Lower lobe of right lung (tissue), 2 donors: ENCODE measurements around the gene SH3BP4. TPM values are rescaled to one million over a fixed set of nuclear protein-coding genes. Genes with fewer than 3 reads are reported as not detected.

Experiments used
- ATAC-seq, 2 donors: fragments of 200-7000 bp; cut with Tn5 transposase; one replicate each; pipeline ENCODE4 v1.9.1; 2020 to 2022; ENCODE audit warnings: mild to moderate bottlenecking in 2 of 2, moderate library complexity in 2 of 2
- DNase-seq: peaks from one replicate; pipeline ENCODE4 v3.0.0-alpha.2; 2020
- H3K27ac ChIP-seq: fragments of 200-600 bp; one replicate; pipeline ENCODE4 v1.8.0; 2022
- H3K27me3 ChIP-seq: fragments of 200-600 bp; one replicate; pipeline ENCODE4 v1.8.0; 2022; ENCODE audit warnings: low read depth
- H3K36me3 ChIP-seq: fragments of 200-600 bp; one replicate; pipeline ENCODE4 v1.8.0; 2022; ENCODE audit warnings: mild to moderate bottlenecking
- H3K4me1 ChIP-seq: fragments of 200-600 bp; one replicate; pipeline ENCODE4 v1.8.0; 2022
- H3K4me3 ChIP-seq: fragments of 200-600 bp; one replicate; pipeline ENCODE4 v1.8.0; 2022; ENCODE audit warnings: mild to moderate bottlenecking
- H3K9me3 ChIP-seq: fragments of 200-600 bp; one replicate; pipeline ENCODE4 v1.8.0; 2022
- CTCF ChIP-seq: fragments of 200-600 bp; IDR thresholded peaks from one replicate; pipeline ENCODE4 v1.8.0; 2022; ENCODE audit warnings: antibody characterized with exemption, mild to moderate bottlenecking
- intact Hi-C: fragments of 100-400 bp; cut with DNase I; formaldehyde crosslinking; loops from one replicate; pipeline ENCODE4 v1.11.0; 2022
- total RNA-seq: library from RNA; stranded (reverse); fragmentation: NEBNext Ultra II Directional; extraction: Animal tissue kit (Norgen Biotek cat#: 25700); gene quantifications from one replicate; pipeline ENCODE4 v1.2.1, GENCODE V29; 2021
- donor health status: DM: no; HTN: yes; CAD: no; lungs with severe emphysema.

SH3BP4 gene
- total RNA-seq, 1 donor from 2014 or later: 36.8 TPM

GRCh38 chr2:234955091-234955591, 3.3 kb downstream of the SH3BP4 start:
- Histone ChIP-seq H3K4me3 (peak overlapping the region; percentile 74), H3K27ac (peak overlapping the region; percentile 83), H3K36me3 (no peaks in the 10 kb centered on the region), H3K4me1 (peaks cover 44% of the 10 kb centered on the region), H3K27me3 (peaks cover 6% of the 10 kb centered on the region), H3K9me3 (no peaks in the 10 kb centered on the region)
- DNase-seq (peak; percentile 24), ATAC-seq (no peak)
- TF ChIP-seq CTCF: no peak
- intact Hi-C loops: no loop called here

- ATAC-seq (no peak), DNase-seq (no peak)
- no peaks in the 10 kb centered on the region for H3K27me3 ChIP-seq
- H3K4me1 ChIP-seq: peaks cover 50% of the 10 kb centered on the region
- no peak for TF ChIP-seq CTCF
- H3K27ac ChIP-seq: no peak overlapping the region
- H3K9me3 ChIP-seq: no peaks in the 10 kb centered on the region
- no peaks in the 10 kb centered on the region for H3K36me3 ChIP-seq
- intact Hi-C loops: no loop called here
- H3K4me3 ChIP-seq: no peak overlapping the region
Measured at GRCh38 chr2:234955971-234956509, 4.2 kb downstream of the SH3BP4 start.

DNA sequence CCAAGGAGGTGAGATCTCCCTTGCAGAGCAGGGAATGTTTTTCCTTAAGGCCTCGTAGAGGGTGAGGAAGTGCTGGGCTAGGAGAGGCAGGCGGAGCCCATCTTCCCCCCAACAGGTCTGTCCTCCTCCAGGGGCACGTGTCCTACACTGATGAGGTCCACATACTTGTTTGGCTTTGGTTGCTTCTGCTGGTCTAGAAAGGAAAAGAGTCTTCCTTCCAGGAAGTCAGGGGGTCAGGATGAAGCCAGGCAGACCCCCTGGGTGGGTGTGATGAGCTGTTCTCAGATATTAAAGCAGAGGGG, 6.0 kb downstream of the SH3BP4 start:
- no peaks in the 10 kb centered on the region for H3K36me3 ChIP-seq
- ATAC-seq (no peak), DNase-seq (peak; percentile 12)
- no peaks in the 10 kb centered on the region for H3K27me3 ChIP-seq
- H3K27ac ChIP-seq: no peak overlapping the region
- H3K9me3 ChIP-seq: no peaks in the 10 kb centered on the region
- TF ChIP-seq CTCF: no peak
- intact Hi-C loops: no loop called here
- no peak overlapping the region for H3K4me3 ChIP-seq
- peaks cover 45% of the 10 kb centered on the region for H3K4me1 ChIP-seq

DNA sequence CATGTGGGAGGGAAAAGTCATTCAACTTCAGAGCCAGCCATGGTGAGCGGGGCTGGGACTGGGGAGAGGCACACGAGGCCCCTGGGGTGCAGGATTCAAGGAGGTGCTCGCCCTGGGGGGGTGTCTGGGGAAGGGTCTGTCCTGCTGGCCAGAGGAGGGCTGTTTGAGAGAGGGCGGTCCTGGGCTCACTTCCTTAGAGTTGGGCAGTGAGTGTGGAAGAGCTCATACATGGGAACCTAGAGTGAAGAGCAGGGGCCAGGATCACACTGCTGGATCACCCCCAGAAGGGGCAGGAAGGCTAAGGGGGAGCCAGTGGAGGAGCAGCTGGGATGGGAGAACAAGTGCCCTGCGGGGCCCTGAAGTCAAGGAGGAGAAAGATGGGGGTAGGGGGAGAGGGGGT, 6.5 kb downstream of the SH3BP4 start:
- no peaks in the 10 kb centered on the region for H3K36me3 ChIP-seq
- H3K9me3 ChIP-seq: no peaks in the 10 kb centered on the region
- TF ChIP-seq CTCF: no peak
- H3K27ac ChIP-seq: no peak overlapping the region
- no peaks in the 10 kb centered on the region for H3K27me3 ChIP-seq
- H3K4me3 ChIP-seq: no peak overlapping the region
- H3K4me1 ChIP-seq: peaks cover 40% of the 10 kb centered on the region
- intact Hi-C loops: no loop called here
- ATAC-seq (no peak), DNase-seq (peak; percentile 35)

DNA sequence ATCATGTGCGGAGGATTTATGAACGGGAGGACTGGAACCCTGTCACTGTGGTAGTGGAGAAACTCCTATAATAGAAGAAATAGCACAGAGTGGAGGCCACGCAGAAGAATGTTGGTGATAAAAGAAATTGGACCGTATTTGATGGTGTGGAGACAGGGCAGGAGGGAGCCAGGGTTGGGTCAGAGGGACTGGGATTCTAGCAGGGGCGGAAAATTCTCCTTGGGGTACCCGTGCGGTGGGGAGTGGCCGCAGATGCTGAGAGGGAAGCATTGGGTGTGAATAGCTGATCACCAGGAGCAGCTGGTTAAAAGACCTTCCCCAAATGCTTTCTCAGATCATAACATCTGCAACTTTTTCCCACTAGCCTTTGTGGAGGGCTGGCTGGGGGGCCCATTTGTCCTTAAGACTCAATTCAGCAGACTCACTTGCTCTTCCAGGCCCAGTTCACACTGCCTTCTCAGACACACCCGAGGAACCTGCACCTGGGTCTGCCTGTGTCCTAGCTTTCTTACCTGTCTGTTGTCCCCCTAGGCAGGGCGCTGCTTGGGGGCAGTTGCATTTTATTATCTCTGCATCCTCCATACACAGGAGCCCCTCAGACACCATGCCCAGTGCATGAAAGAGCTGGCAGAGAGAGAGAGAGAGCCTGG, 7.1 kb downstream of the SH3BP4 start:
- TF ChIP-seq CTCF: no peak
- no peak for ATAC-seq
- Histone ChIP-seq H3K4me1 (peaks cover 42% of the 10 kb centered on the region), H3K36me3 (no peaks in the 10 kb centered on the region), H3K27me3 (no peaks in the 10 kb centered on the region), H3K9me3 (no peaks in the 10 kb centered on the region), H3K27ac (no peak overlapping the region), H3K4me3 (no peak overlapping the region)
- DNase-seq: peak; percentile 31
- intact Hi-C loops: no loop called here
